Measurements from ENCODE around the gene MUC6. TPM values are rescaled to one million over a fixed set of nuclear protein-coding genes. Genes with fewer than 3 reads are reported as not detected.

MUC6 gene
- total RNA-seq, 1 experiment from 2014 or later, result not detected

DNA sequence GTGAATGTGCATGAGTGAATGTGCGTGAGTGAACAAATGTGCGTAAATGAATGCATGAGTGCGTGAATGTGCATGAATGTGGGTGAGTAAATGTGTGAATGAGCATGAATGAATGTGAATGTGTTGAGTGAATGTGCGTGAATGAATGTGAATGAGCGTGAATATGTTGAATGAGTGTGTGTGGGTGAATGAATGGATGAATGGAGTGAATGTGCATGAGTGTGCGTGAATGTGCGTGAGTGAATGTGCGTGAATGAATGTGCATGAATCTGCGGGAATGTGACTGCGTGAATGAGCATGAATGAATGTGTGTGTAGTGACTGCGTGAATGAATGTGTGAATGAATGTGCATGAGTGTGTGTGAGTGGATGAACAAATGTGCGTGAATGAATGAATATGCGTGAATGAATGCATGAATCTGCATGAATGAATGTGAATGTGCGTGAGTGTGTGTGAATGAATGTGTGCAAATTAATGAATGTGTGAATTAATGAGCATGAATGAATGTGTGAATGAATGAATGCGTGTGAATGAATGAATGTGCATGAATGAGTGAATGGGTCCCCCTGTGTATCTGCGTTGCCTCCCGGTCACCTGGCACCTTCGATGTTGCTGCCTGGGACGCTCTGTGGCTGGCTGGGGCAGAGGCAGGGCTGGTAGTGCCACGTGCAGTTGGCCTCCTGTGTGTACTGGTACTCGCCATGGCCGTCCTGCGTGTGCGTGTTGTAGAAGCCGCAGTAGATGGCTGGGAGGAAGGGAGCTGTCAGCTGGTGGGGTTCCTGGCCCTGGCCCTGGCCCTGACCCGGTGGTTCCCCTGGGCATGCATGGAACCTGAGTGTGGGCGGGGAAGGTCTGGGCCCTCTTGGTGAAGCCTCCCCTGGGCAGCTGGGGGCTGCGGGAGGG, 13.4 kb downstream of the MUC6 start:
- Histone ChIP-seq H2BK120ac (ENCODE audit: low read depth, low read length, poor library complexity, severe bottlenecking) (no peak overlapping the region), H4K20me1 (ENCODE audit: control insufficient read depth, insufficient read depth, insufficient read length) (peaks cover under 1% of the 10 kb centered on the region), H3K23me2 (ENCODE audit: insufficient read length, low read depth, low read length, poor library complexity, severe bottlenecking) (no peaks in the 10 kb centered on the region), H4K91ac (ENCODE audit: insufficient read length, low read depth, low read length) (no peak overlapping the region), H3K27ac (ENCODE audit: insufficient read length, low read depth, low read length) (no peak overlapping the region), H3K18ac (ENCODE audit: insufficient read length, low read depth, low read length) (no peak overlapping the region), H4K5ac (ENCODE audit: insufficient read length, low read depth, low read length) (no peak overlapping the region), H3K14ac (ENCODE audit: insufficient read depth, low read length) (no peak overlapping the region), H3K9ac (ENCODE audit: extremely low read depth, insufficient read length, low read length) (no peak overlapping the region), H4K8ac (replicated peaks; ENCODE audit: insufficient read length, low read depth, low read length) (no peak overlapping the region), H3K79me1 (ENCODE audit: insufficient read depth, low read depth, low read length, poor library complexity, severe bottlenecking) (no peaks in the 10 kb centered on the region), H3K56ac (ENCODE audit: insufficient read length, low read depth, low read length) (no peak overlapping the region), H3T11ph (ENCODE audit: low read length) (no peak overlapping the region), H2AFZ (ENCODE audit: low read length) (no peak overlapping the region), H3K9me3 (ENCODE audit: control insufficient read depth, low read depth, low read length) (no peaks in the 10 kb centered on the region), H2BK15ac (ENCODE audit: low read depth, low read length) (no peak overlapping the region), H2BK12ac (ENCODE audit: insufficient read length, low read depth, low read length) (no peak overlapping the region), H3K23ac (ENCODE audit: insufficient read length, low read depth, low read length) (no peak overlapping the region), H3K27me3 (ENCODE audit: insufficient read depth, low read length) (no peaks in the 10 kb centered on the region), H3K4me1 (ENCODE audit: insufficient read depth, low read length) (no peaks in the 10 kb centered on the region), H3K4ac (ENCODE audit: low read depth, low read length) (no peak overlapping the region), H2BK20ac (ENCODE audit: low read depth, low read length, poor library complexity, severe bottlenecking) (no peak overlapping the region), H2BK5ac (ENCODE audit: insufficient read length, low read length) (no peak overlapping the region), H3K4me2 (ENCODE audit: insufficient read depth, insufficient read length, low read length) (no peak overlapping the region), H2AK5ac (ENCODE audit: insufficient read length, low read length) (no peak overlapping the region), H3K79me2 (ENCODE audit: insufficient read depth, low read length) (no peaks in the 10 kb centered on the region)
- TF ChIP-seq, protein P1, sequence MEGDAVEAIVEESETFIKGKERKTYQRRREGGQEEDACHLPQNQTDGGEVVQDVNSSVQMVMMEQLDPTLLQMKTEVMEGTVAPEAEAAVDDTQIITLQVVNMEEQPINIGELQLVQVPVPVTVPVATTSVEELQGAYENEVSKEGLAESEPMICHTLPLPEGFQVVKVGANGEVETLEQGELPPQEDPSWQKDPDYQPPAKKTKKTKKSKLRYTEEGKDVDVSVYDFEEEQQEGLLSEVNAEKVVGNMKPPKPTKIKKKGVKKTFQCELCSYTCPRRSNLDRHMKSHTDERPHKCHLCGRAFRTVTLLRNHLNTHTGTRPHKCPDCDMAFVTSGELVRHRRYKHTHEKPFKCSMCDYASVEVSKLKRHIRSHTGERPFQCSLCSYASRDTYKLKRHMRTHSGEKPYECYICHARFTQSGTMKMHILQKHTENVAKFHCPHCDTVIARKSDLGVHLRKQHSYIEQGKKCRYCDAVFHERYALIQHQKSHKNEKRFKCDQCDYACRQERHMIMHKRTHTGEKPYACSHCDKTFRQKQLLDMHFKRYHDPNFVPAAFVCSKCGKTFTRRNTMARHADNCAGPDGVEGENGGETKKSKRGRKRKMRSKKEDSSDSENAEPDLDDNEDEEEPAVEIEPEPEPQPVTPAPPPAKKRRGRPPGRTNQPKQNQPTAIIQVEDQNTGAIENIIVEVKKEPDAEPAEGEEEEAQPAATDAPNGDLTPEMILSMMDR (conservative IDR thresholded peaks at IDR 0.05), result no peak
- Mint-ChIP-seq H3K4me1 (peaks cover 3 to 8% of the 10 kb centered on the region in 2 experiments; a peak in 2 of 4 replicates), H3K27ac (no peak overlapping the region; a peak in 1 of 7 replicates), H3K27me3 (ENCODE audit: low read depth) (no peaks in the 10 kb centered on the region; the same call in 1 of the 2 replicates), H3K4me3 (no peak overlapping the region), H3K36me3 (ENCODE audit: insufficient read depth in 1 of 3, low read depth in 3 of 3) (peaks cover 0 to under 1% (median 0%) of the 10 kb centered on the region in 3 experiments; a peak in 3 of 7 replicates), H3K9me3 (peaks cover 1 to 2% of the 10 kb centered on the region in 2 experiments; a peak in 2 of 5 replicates)
- WGBS (ENCODE audit: extremely low coverage, insufficient read length, low lambda C conversion rate), result 100% methylated on average over 14 of the region's 28 CpGs
- DNase-seq, result no peak

Data from H9 (cell line).